ENCODE measurements around the gene DMWD.

Gene DMWD

DNA sequence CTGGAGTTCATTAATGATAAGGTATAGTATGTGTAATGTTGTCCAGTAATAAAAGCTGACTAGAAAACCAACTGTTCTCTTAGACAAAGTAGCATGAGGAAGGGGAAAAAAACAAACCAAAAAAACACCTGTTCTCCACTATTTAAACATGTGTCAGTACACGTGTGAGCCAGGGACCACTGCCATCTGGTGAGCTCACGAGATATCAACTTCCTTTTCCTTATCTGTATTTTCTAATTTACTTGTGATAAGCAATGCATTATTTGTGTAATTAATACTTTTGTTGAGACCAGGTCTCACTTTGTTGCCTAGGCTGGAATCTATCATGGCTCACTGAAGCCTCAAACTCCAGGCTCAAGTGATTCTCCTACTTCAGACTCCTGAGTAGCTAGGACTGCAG lies 19.3 kb downstream of the DMWD start:
- TF ChIP-seq POLR2A (IDR thresholded peaks at IDR 0.05; ENCODE audit: low read depth, low read length) (no peak), POLR2AphosphoS5 (IDR thresholded peaks at IDR 0.05; ENCODE audit: low read depth, low read length) (no peak), TAF1 (IDR thresholded peaks at IDR 0.05; ENCODE audit: borderline replicate concordance, low read depth, low read length) (no peak)
- FAIRE-seq = no peak

GRCh38 chr19:45772912-45773311 lies 19.7 kb downstream of the DMWD start:
- TF ChIP-seq POLR2AphosphoS5 (IDR thresholded peaks at IDR 0.05; ENCODE audit: low read depth, low read length) (no peak; the same call in 1 of the 2 replicates), TAF1 (IDR thresholded peaks at IDR 0.05; ENCODE audit: borderline replicate concordance, low read depth, low read length) (no peak), POLR2A (IDR thresholded peaks at IDR 0.05; ENCODE audit: low read depth, low read length) (no peak)
- no peak for FAIRE-seq
- no peak for DNase-seq (ENCODE audit: insufficient read length)

More for the DNA sequence above, 19.3 kb downstream of the DMWD start:
- DNase-seq (ENCODE audit: insufficient read length) = no peak

DNA sequence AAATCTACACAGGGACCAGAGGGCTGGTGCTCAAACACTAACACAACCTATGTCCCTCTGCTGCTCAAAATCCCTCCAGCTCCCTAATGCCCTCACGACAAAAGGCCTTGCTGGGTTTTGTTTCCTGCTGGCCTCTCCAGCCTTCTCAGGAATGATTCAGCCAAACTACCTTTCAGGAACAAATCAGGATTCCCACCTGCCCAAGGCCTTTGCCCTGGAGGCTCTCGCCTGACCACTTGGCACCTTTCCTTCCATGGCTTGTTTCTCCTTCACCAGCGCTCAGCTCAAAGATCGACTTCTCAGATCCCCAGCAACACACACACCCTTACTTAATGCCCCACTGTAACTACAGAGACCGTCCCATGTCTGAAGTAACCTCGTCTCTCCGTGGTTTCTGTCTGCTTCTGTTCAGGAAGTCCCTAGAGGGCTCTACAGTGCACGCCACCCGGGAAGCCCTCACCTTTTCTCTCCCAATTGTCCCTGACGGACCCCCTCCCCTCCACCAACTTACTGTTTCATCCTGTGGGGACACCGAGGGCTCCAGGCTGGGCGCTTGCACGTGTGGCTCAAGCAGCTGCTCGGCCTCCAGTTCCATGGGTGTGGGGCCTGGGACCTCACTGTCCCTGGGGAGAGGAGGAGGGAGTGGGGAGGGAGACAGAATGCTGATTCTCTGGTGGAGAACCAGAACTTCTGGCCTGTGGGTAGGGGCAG lies 20.4 kb downstream of the DMWD start:
- FAIRE-seq (no peak), DNase-seq (ENCODE audit: insufficient read length) (no peak)
- TF ChIP-seq POLR2AphosphoS5 (IDR thresholded peaks at IDR 0.05; ENCODE audit: low read depth, low read length) (no peak), POLR2A (IDR thresholded peaks at IDR 0.05; ENCODE audit: low read depth, low read length) (no peak), TAF1 (IDR thresholded peaks at IDR 0.05; ENCODE audit: borderline replicate concordance, low read depth, low read length) (no peak)

- FAIRE-seq = no peak
- no peak for DNase-seq (ENCODE audit: insufficient read length)
These were observed 21.2 kb downstream of the DMWD start for GRCh38 chr19:45771311-45771933.

GRCh38 chr19:45770192-45771101 lies 22.2 kb downstream of the DMWD start:
- FAIRE-seq = peak; percentile 99
- peak; percentile 95 for DNase-seq (ENCODE audit: insufficient read length)
- TF ChIP-seq TAF1 (IDR thresholded peaks at IDR 0.05; ENCODE audit: borderline replicate concordance, low read depth, low read length) = no peak
- TF ChIP-seq POLR2A (IDR thresholded peaks at IDR 0.05; ENCODE audit: low read depth, low read length) = no peak
- TF ChIP-seq POLR2AphosphoS5 (IDR thresholded peaks at IDR 0.05; ENCODE audit: low read depth, low read length) = no peak; the same call in 1 of the 2 replicates

More at GRCh38 chr19:45771311-45771933, 21.2 kb downstream of the DMWD start:
- TF ChIP-seq POLR2A (IDR thresholded peaks at IDR 0.05; ENCODE audit: low read depth, low read length) = no peak
- no peak for TF ChIP-seq POLR2AphosphoS5 (IDR thresholded peaks at IDR 0.05; ENCODE audit: low read depth, low read length)
- TF ChIP-seq TAF1 (IDR thresholded peaks at IDR 0.05; ENCODE audit: borderline replicate concordance, low read depth, low read length) = no peak

GRCh38 chr19:45769821-45770191 lies 22.8 kb downstream of the DMWD start:
- DNase-seq (ENCODE audit: insufficient read length) (no peak), FAIRE-seq (peak; percentile 38)
- TF ChIP-seq POLR2AphosphoS5 (IDR thresholded peaks at IDR 0.05; ENCODE audit: low read depth, low read length) = no peak
- TF ChIP-seq TAF1 (IDR thresholded peaks at IDR 0.05; ENCODE audit: borderline replicate concordance, low read depth, low read length) = no peak
- TF ChIP-seq POLR2A (IDR thresholded peaks at IDR 0.05; ENCODE audit: low read depth, low read length) = no peak

- DNase-seq (ENCODE audit: insufficient read length) (peak; percentile 98), FAIRE-seq (peak; percentile 100)
- no peak for TF ChIP-seq POLR2A (IDR thresholded peaks at IDR 0.05; ENCODE audit: low read depth, low read length)
- no peak; the same call in 1 of the 2 replicates for TF ChIP-seq POLR2AphosphoS5 (IDR thresholded peaks at IDR 0.05; ENCODE audit: low read depth, low read length)
- no peak for TF ChIP-seq TAF1 (IDR thresholded peaks at IDR 0.05; ENCODE audit: borderline replicate concordance, low read depth, low read length)
These were observed 23.5 kb downstream of the DMWD start, which contains the start of gene SIX5 for GRCh38 chr19:45768984-45769782. Gene SIX5 (minus strand): TSS chr19:45769252. CDS start chr19:45768844, 408 bp downstream.

- DNase-seq (ENCODE audit: insufficient read length) (no peak), FAIRE-seq (peak; percentile 50)
- TF ChIP-seq POLR2AphosphoS5 (IDR thresholded peaks at IDR 0.05; ENCODE audit: low read depth, low read length) (no peak), POLR2A (IDR thresholded peaks at IDR 0.05; ENCODE audit: low read depth, low read length) (0 out of 2 replicates have a peak, but pooled peaks have one; percentile 4), TAF1 (IDR thresholded peaks at IDR 0.05; ENCODE audit: borderline replicate concordance, low read depth, low read length) (no peak)
These were observed 24.0 kb downstream of the DMWD start for GRCh38 chr19:45768655-45768983.

- peak; percentile 86 for FAIRE-seq
These were observed 24.6 kb downstream of the DMWD start for GRCh38 chr19:45767881-45768654.

DNA sequence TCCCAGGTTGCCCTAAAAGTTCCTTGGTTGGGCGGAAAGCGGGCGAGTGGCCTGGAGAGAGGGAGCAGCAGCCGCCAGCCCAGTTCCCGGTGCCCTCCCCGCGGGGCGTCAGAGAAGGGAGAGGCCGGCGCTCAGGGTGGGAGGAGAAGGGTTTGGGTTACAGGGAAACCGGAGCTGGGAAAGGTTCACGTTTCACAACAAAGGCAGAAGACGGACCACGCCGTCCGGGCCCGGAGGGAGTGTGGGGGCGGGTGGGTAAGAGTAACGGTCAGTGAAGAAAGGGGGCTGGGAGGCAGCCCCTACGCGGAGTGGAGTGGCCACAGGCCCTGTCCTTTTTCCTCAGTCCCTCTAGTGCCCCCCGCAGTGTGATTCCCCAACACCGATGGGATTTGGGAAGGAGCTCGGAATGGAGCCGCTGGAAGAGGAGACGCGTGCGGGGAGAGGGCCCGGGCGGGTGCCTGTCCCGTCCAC lies 25.2 kb downstream of the DMWD start:
- no peak for FAIRE-seq
- no peak for DNase-seq (ENCODE audit: insufficient read length)
- TF ChIP-seq POLR2A (IDR thresholded peaks at IDR 0.05; ENCODE audit: low read depth, low read length) = no peak
- TF ChIP-seq TAF1 (IDR thresholded peaks at IDR 0.05; ENCODE audit: borderline replicate concordance, low read depth, low read length) = no peak
- TF ChIP-seq POLR2AphosphoS5 (IDR thresholded peaks at IDR 0.05; ENCODE audit: low read depth, low read length) = no peak

More at GRCh38 chr19:45767881-45768654, 24.6 kb downstream of the DMWD start:
- TF ChIP-seq TAF1 (IDR thresholded peaks at IDR 0.05; ENCODE audit: borderline replicate concordance, low read depth, low read length) = no peak
- peak; percentile 36; the same call in 1 of the 2 replicates for TF ChIP-seq POLR2A (IDR thresholded peaks at IDR 0.05; ENCODE audit: low read depth, low read length)
- no peak for TF ChIP-seq POLR2AphosphoS5 (IDR thresholded peaks at IDR 0.05; ENCODE audit: low read depth, low read length)
- peak; percentile 64 for DNase-seq (ENCODE audit: insufficient read length)

Data from GM12892 (cell line).